Stimulated activated CD8-positive, alpha-beta memory T cell treated with anti-CD3 and anti-CD28 coated beads, Interleukin-7, amount 100 ng/mL, for 48 hours (primary cell): Measurements from ENCODE around the gene FBLN2.
"Not testable (repeated sequence)": the region's sequence is repeated elsewhere in the genome, so short reads cannot be mapped to it uniquely, and the experiment has no call there.

Source experiments
- DNase-seq, 2 donors: peaks; one replicate each; pipeline ENCODE4 v3.0.0-alpha.2; 2020; ENCODE audit warnings: low read depth in 1 of 2; ENCODE audit errors: extremely low read depth in 1 of 2

Gene FBLN2

GRCh38 chr3:13513913-13514517 is 34.9 kb upstream of the FBLN2 start:
- no peak for DNase-seq

- DNase-seq = no peak
These were observed 34.1 kb upstream of the FBLN2 start for GRCh38 chr3:13514639-13515435.

- DNase-seq = no peak
These were observed 32.9 kb upstream of the FBLN2 start for GRCh38 chr3:13515786-13516759.

- no peak for DNase-seq
These were observed 32.2 kb upstream of the FBLN2 start for GRCh38 chr3:13516760-13517135.

- DNase-seq = no peak
These were observed 31.5 kb upstream of the FBLN2 start for GRCh38 chr3:13517253-13517977.

- DNase-seq = no peak
These were observed 30.4 kb upstream of the FBLN2 start for GRCh38 chr3:13518516-13518953.

- DNase-seq = no peak
These were observed 29.7 kb upstream of the FBLN2 start for GRCh38 chr3:13519006-13519791.

GRCh38 chr3:13520326-13520880 is 28.5 kb upstream of the FBLN2 start:
- no peak for DNase-seq

- DNase-seq = no peak
These were observed 27.6 kb upstream of the FBLN2 start for GRCh38 chr3:13521309-13521708.

- not testable (repeated sequence) for DNase-seq
These were observed 27.2 kb upstream of the FBLN2 start for GRCh38 chr3:13521749-13522148.

GRCh38 chr3:13522236-13522635 is 26.7 kb upstream of the FBLN2 start:
- no peak for DNase-seq

- no peak for DNase-seq
These were observed 23.8 kb upstream of the FBLN2 start for GRCh38 chr3:13524979-13525669.

- no peak for DNase-seq
These were observed 22.9 kb upstream of the FBLN2 start for GRCh38 chr3:13525827-13526625.

- DNase-seq = no peak
These were observed 22.3 kb upstream of the FBLN2 start for GRCh38 chr3:13526626-13526949.

GRCh38 chr3:13528217-13528867 is 20.6 kb upstream of the FBLN2 start:
- no peak for DNase-seq

GRCh38 chr3:13529196-13530112 is 19.5 kb upstream of the FBLN2 start:
- DNase-seq = no peak
